ENCODE measurements around the gene PRRG1.

DNA sequence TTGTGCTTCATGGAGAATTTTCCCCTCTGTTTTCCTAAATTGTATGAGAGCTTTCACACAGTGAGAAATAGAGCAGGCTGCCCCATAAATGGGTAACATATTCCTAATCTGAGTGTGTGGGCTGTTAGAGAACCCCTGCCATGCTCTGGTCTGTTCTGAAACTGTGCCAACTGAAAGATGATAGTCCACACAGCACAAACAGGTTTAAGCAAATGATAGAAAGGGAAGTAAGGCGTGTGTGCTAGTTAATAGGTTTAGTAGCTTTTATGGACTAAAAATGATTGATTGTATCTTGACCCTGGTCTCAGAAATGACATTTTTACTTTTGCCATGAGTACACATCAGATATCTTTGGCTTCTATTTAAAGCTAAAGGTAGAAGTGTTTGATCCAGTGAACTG lies 106.2 kb downstream of the PRRG1 start:
- TF ChIP-seq, protein P1, sequence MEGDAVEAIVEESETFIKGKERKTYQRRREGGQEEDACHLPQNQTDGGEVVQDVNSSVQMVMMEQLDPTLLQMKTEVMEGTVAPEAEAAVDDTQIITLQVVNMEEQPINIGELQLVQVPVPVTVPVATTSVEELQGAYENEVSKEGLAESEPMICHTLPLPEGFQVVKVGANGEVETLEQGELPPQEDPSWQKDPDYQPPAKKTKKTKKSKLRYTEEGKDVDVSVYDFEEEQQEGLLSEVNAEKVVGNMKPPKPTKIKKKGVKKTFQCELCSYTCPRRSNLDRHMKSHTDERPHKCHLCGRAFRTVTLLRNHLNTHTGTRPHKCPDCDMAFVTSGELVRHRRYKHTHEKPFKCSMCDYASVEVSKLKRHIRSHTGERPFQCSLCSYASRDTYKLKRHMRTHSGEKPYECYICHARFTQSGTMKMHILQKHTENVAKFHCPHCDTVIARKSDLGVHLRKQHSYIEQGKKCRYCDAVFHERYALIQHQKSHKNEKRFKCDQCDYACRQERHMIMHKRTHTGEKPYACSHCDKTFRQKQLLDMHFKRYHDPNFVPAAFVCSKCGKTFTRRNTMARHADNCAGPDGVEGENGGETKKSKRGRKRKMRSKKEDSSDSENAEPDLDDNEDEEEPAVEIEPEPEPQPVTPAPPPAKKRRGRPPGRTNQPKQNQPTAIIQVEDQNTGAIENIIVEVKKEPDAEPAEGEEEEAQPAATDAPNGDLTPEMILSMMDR (IDR thresholded peaks at IDR 0.05; ENCODE audit: insufficient read depth, low read length, poor library complexity, severe bottlenecking), result no peak
- TF ChIP-seq EZH2phosphoT487 (conservative IDR thresholded peaks at IDR 0.05; ENCODE audit: low read length), result no peak
